Nephron (organoid): Measurements from ENCODE around the gene KLF11.

Experiments used
- H3K27ac Mint-ChIP-seq, 3 experiments: 2 replicates each; pipeline ENCODE4 v1.8.0; 2020; ENCODE audit warnings: mixed read lengths in 3 of 3, mild to moderate bottlenecking in 2 of 3, moderate library complexity in 1 of 3
- H3K27me3 Mint-ChIP-seq: 2 replicates; pipeline ENCODE4 v1.8.0; 2021; ENCODE audit warnings: low read depth, mild to moderate bottlenecking, moderate library complexity, mixed read lengths
- H3K36me3 Mint-ChIP-seq: 2 replicates; pipeline ENCODE4 v1.8.0; 2020; ENCODE audit warnings: low read depth, mixed read lengths
- H3K4me1 Mint-ChIP-seq: 2 replicates; pipeline ENCODE4 v1.8.0; 2020; ENCODE audit warnings: mixed read lengths
- H3K4me3 Mint-ChIP-seq, 3 experiments: 2 replicates each; pipeline ENCODE4 v1.8.0; 2020; ENCODE audit warnings: mild to moderate bottlenecking in 3 of 3, mixed read lengths in 3 of 3, moderate library complexity in 2 of 3
- H3K9me3 Mint-ChIP-seq: 2 replicates; pipeline ENCODE4 v1.8.0; 2020; ENCODE audit warnings: mixed read lengths
- CTCF ChIP-seq, 3 experiments: fragments of 200-600 bp; sonication (generic); IDR thresholded peaks; one replicate each; pipeline ENCODE4 v1.5.0; 2021; ENCODE audit warnings: antibody characterized with exemption in 3 of 3; ENCODE audit not compliant: unreplicated experiment in 3 of 3

Gene KLF11

DNA sequence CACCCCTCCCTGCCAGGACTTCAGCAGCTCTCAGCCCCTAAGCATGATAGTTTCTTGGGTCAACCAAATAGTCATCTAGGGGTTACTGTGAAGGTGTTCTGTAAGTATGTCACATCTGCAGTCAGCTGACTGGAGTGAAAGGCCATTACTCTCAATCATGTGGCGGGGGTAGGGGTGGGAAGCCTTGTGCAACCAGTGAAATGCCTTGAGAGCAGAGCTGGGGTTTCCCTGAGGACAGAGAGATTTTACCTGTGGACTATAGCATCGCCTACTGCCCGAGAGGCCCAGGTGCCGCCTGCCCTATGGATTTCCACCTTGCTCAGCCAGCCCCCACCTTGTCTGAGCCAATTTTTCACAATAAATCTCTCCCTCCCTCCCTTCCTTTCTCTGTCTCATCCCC lies 20.9 kb upstream of the KLF11 start:
- TF ChIP-seq CTCF (IDR thresholded peaks at IDR 0.05; ENCODE audit: unreplicated experiment in 3 of 3), result no peak
- no peak overlapping the region for H3K4me3 Mint-ChIP-seq

GRCh38 chr2:10022966-10023662 lies 20.2 kb upstream of the KLF11 start:
- peaks cover 7% of the 10 kb centered on the region for H3K27me3 Mint-ChIP-seq
- H3K36me3 Mint-ChIP-seq, result no peaks in the 10 kb centered on the region
- no peaks in the 10 kb centered on the region for H3K4me1 Mint-ChIP-seq
- TF ChIP-seq CTCF (IDR thresholded peaks at IDR 0.05; ENCODE audit: unreplicated experiment in 3 of 3), result no peak
- H3K4me3 Mint-ChIP-seq, result no peak overlapping the region
- H3K27ac Mint-ChIP-seq, result peak overlapping the region in 1 of 3 experiments; percentile 47
- no peaks in the 10 kb centered on the region for H3K9me3 Mint-ChIP-seq

More for the DNA sequence above, 20.9 kb upstream of the KLF11 start:
- Mint-ChIP-seq H3K4me1 (no peaks in the 10 kb centered on the region), H3K27ac (peak overlapping the region in 1 of 3 experiments; percentile 47), H3K36me3 (no peaks in the 10 kb centered on the region), H3K9me3 (peaks cover 1% of the 10 kb centered on the region), H3K27me3 (peaks cover 9% of the 10 kb centered on the region)

- peaks cover 12% of the 10 kb centered on the region for H3K4me1 Mint-ChIP-seq
Observed at GRCh38 chr2:10026940-10027569, 16.3 kb upstream of the KLF11 start.

DNA sequence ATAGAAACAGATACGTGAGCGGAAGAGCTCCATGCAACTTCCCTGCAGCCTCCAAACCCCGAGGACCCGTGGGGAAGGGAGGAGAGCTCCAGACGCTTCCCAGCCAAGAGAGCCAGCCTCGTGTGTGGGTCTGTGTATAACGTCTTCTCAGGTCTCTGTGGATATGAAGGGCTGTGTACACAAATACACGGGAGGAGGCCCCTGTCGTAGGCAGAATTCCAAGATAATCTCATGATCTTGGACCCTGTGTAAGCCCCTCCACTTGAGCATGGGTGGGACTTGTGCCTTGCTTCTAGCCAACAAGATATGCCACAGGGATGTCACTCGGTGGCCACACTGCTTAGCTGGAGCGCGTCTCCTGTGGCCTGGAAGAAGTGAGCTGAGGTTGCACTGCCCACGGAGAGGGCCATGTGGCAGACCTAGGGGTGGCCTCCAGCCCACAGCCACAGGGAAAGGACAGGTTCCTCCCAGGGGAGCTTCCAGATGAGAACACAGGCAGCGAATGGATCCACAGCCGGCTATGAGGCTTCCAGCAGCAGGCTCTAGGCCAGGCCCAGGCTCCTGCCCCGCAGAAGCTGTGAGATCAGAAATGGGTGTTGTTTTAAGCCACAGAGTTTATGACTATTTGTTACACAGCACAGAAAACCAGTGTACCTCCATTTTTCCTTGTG lies 15.6 kb upstream of the KLF11 start:
- H3K4me3 Mint-ChIP-seq, result no peak overlapping the region
- H3K27me3 Mint-ChIP-seq, result peaks cover 7% of the 10 kb centered on the region
- H3K36me3 Mint-ChIP-seq, result no peaks in the 10 kb centered on the region
- H3K27ac Mint-ChIP-seq, result no peak overlapping the region
- no peaks in the 10 kb centered on the region for H3K9me3 Mint-ChIP-seq
- no peak for TF ChIP-seq CTCF (IDR thresholded peaks at IDR 0.05; ENCODE audit: unreplicated experiment in 3 of 3)
- peaks cover 12% of the 10 kb centered on the region for H3K4me1 Mint-ChIP-seq

More at GRCh38 chr2:10026940-10027569, 16.3 kb upstream of the KLF11 start:
- Mint-ChIP-seq H3K9me3 (no peaks in the 10 kb centered on the region), H3K27ac (no peak overlapping the region), H3K36me3 (no peaks in the 10 kb centered on the region), H3K27me3 (peaks cover 10% of the 10 kb centered on the region), H3K4me3 (no peak overlapping the region)
- no peak for TF ChIP-seq CTCF (IDR thresholded peaks at IDR 0.05; ENCODE audit: unreplicated experiment in 3 of 3)

DNA sequence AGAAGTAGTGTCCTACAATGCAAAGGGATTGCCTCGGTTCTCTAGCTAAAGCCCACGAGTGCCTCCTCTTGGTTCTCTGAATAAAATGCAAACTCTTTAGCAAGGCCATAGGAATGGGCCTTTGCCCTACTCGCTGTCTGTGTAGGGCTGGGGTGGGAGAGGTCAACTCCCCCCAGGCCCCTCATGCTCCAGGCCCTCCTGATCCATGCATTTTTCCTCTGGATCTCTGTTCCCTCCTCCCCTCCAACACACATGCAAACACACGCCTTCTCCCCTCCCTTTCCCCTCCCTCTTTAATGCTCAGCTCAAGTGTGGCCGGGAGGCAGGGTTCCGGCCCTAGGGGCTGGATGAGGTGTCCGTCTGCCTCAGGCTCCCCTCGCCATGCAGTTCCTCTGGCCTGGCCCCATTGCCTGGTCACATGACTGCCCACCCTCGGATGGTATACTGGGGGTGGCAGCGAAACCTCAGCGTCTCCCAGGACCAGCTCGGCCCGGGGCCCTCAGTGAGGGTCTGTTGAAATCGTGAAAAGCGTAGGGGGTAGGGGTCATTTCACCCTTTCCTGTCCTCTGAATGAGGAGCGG lies 14.9 kb upstream of the KLF11 start:
- no peaks in the 10 kb centered on the region for H3K36me3 Mint-ChIP-seq
- H3K4me3 Mint-ChIP-seq, result no peak overlapping the region
- no peak overlapping the region for H3K27ac Mint-ChIP-seq
- TF ChIP-seq CTCF (IDR thresholded peaks at IDR 0.05; ENCODE audit: unreplicated experiment in 3 of 3), result no peak
- H3K4me1 Mint-ChIP-seq, result peaks cover 12% of the 10 kb centered on the region
- peaks cover 6% of the 10 kb centered on the region for H3K27me3 Mint-ChIP-seq
- H3K9me3 Mint-ChIP-seq, result no peaks in the 10 kb centered on the region
